ENCODE measurements around the gene BMP6. TPM values are rescaled to one million over a fixed set of nuclear protein-coding genes. Genes with fewer than 3 reads are reported as not detected.

The BMP6 gene
- total and polyA plus RNA-seq, 12 donors: 0.59 to 4.1 (median 2.6) TPM

GRCh38 chr6:7904654-7905319 is 178.9 kb downstream of the BMP6 start:
- Histone ChIP-seq H3K9me3 (no peaks in the 10 kb centered on the region), H3K36me3 (peaks cover 0 to 51% (median 32%) of the 10 kb centered on the region in 9 donors), H3K27me3 (no peaks in the 10 kb centered on the region), H3K27ac (no peak overlapping the region), H3K4me1 (peaks cover 4 to 52% (median 30%) of the 10 kb centered on the region in 9 donors), H3K4me3 (no peak overlapping the region)
- TF ChIP-seq, protein P1, sequence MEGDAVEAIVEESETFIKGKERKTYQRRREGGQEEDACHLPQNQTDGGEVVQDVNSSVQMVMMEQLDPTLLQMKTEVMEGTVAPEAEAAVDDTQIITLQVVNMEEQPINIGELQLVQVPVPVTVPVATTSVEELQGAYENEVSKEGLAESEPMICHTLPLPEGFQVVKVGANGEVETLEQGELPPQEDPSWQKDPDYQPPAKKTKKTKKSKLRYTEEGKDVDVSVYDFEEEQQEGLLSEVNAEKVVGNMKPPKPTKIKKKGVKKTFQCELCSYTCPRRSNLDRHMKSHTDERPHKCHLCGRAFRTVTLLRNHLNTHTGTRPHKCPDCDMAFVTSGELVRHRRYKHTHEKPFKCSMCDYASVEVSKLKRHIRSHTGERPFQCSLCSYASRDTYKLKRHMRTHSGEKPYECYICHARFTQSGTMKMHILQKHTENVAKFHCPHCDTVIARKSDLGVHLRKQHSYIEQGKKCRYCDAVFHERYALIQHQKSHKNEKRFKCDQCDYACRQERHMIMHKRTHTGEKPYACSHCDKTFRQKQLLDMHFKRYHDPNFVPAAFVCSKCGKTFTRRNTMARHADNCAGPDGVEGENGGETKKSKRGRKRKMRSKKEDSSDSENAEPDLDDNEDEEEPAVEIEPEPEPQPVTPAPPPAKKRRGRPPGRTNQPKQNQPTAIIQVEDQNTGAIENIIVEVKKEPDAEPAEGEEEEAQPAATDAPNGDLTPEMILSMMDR (IDR thresholded peaks at IDR 0.05): no peak
- ATAC-seq: peak in 7 of 8 donors; percentile 32 to 84 (median 52)
- 68 to 75% methylated on average over 5 of the region's 5 CpGs for WGBS, 2 donors
- no peak for DNase-seq
- intact Hi-C loops (cut with DNase I): loop anchor here in 5 of 10 donors (5.0 to 10.0 kb wide), 3 partner anchors 100 to 180 kb away; partner anchors contain the start of gene BMP6 (in 3 of the 5)

GRCh38 chr6:7905416-7905815 is 179.5 kb downstream of the BMP6 start:
- WGBS, 2 donors: 88 to 90% methylated on average over 2 of the region's 2 CpGs
- ATAC-seq (no peak), DNase-seq (no peak)
- intact Hi-C loops (cut with DNase I): loop anchor here in 4 of 10 donors (10.0 kb wide), 2 partner anchors 99 to 181 kb away; partner anchors contain the start of gene BMP6 (in 3 of the 4)
- TF ChIP-seq, protein P1 (IDR thresholded peaks at IDR 0.05): no peak
- H3K4me1 ChIP-seq: peaks cover 4 to 52% (median 30%) of the 10 kb centered on the region in 9 donors
- no peak overlapping the region for H3K27ac ChIP-seq
- no peak overlapping the region for H3K4me3 ChIP-seq
- H3K27me3 ChIP-seq: no peaks in the 10 kb centered on the region
- peaks cover 0 to 45% (median 30%) of the 10 kb centered on the region in 9 donors for H3K36me3 ChIP-seq
- H3K9me3 ChIP-seq: no peaks in the 10 kb centered on the region

- Histone ChIP-seq H3K4me3 (no peak overlapping the region), H3K4me1 (peaks cover 4 to 58% (median 30%) of the 10 kb centered on the region in 9 donors), H3K27ac (no peak overlapping the region), H3K36me3 (peaks cover 0 to 31% (median 22%) of the 10 kb centered on the region in 9 donors), H3K9me3 (no peaks in the 10 kb centered on the region), H3K27me3 (no peaks in the 10 kb centered on the region)
- TF ChIP-seq, protein P1 (IDR thresholded peaks at IDR 0.05): no peak
- 89 to 91% methylated on average over 4 of the region's 4 CpGs for WGBS, 2 donors
- intact Hi-C loops (cut with DNase I): loop anchor here in 4 of 10 donors (10.0 kb wide), 2 partner anchors 98 to 182 kb away; partner anchors contain the start of gene BMP6 (in 3 of the 4)
- DNase-seq (no peak), ATAC-seq (no peak)
These were observed 180.8 kb downstream of the BMP6 start for GRCh38 chr6:7906741-7907140.

- WGBS, 2 donors: 97 to 99% methylated on average over 4 of the region's 4 CpGs
These were observed 181.3 kb downstream of the BMP6 start for GRCh38 chr6:7907159-7907558.

More at GRCh38 chr6:7907159-7907558, 181.3 kb downstream of the BMP6 start:
- Histone ChIP-seq H3K27me3 (no peaks in the 10 kb centered on the region), H3K4me3 (no peak overlapping the region), H3K36me3 (peaks cover 0 to 27% (median 18%) of the 10 kb centered on the region in 9 donors), H3K4me1 (peaks cover 4 to 58% (median 30%) of the 10 kb centered on the region in 9 donors), H3K9me3 (no peaks in the 10 kb centered on the region), H3K27ac (no peak overlapping the region)
- intact Hi-C loops (cut with DNase I): loop anchor here in 4 of 10 donors (10.0 kb wide), 2 partner anchors 98 to 182 kb away; partner anchors contain the start of gene BMP6 (in 3 of the 4)
- TF ChIP-seq, protein P1 (IDR thresholded peaks at IDR 0.05): no peak
- no peak for DNase-seq
- no peak for ATAC-seq

Measured in heart right ventricle (tissue), 16 donors.